WTC11 (cell line): ENCODE results near the gene SIK2. TPM values are rescaled to one million over a fixed set of nuclear protein-coding genes. Genes with fewer than 3 reads are reported as not detected.
A peak's percentile ranks its signal among the peaks of the same experiment; 100 is the strongest.
"Not testable (repeated sequence)": the region's sequence is repeated elsewhere in the genome, so short reads cannot be mapped to it uniquely, and the experiment has no call there.

Experiments
- ATAC-seq: fragments of 200-7000 bp; cut with Tn5 transposase; 2 replicates; pipeline ENCODE4 v1.10.0; 2021; ENCODE audit warnings: mild to moderate bottlenecking, moderate library complexity
- CTCF ChIA-PET: fragments of 300-600 bp; sonication (Branson Sonifier 250); formaldehyde crosslinking; loops from one replicate; lab custom pipeline; 2021; ENCODE audit warnings: antibody characterized with exemption; lab: Charles Lee
- POLR2A ChIA-PET: fragments of 350-600 bp; sonication (Branson Sonifier 250); formaldehyde crosslinking; loops from one replicate; lab custom pipeline; 2021; ENCODE audit warnings: antibody characterized with exemption; lab: Charles Lee
- DNase-seq: peaks from one replicate; pipeline ENCODE4 v3.0.0; 2021; ENCODE audit warnings: low spot score
- H3K27ac Mint-ChIP-seq: 2 replicates; pipeline ENCODE4 v1.8.0; 2021; ENCODE audit warnings: mixed read lengths
- H3K27me3 Mint-ChIP-seq: 2 replicates; pipeline ENCODE4 v1.8.0; 2021; ENCODE audit warnings: low read depth, mild to moderate bottlenecking, moderate library complexity, mixed read lengths
- H3K36me3 Mint-ChIP-seq: 2 replicates; pipeline ENCODE4 v1.8.0; 2021; ENCODE audit warnings: mixed read lengths
- H3K4me1 Mint-ChIP-seq: 2 replicates; pipeline ENCODE4 v1.8.0; 2022; ENCODE audit warnings: mixed read lengths
- H3K4me3 Mint-ChIP-seq: 2 replicates; pipeline ENCODE4 v1.8.0; 2021; ENCODE audit warnings: mild to moderate bottlenecking, moderate library complexity, mixed read lengths
- H3K9me3 Mint-ChIP-seq: 2 replicates; pipeline ENCODE4 v1.8.0; 2021; ENCODE audit warnings: mixed read lengths
- AR ChIP-seq: fragments of 250-450 bp; sonication (Bioruptor Pico); IDR thresholded peaks from 2 replicates; pipeline ENCODE4 v1.9.0; 2021; ENCODE audit warnings: mild to moderate bottlenecking
- CDX4 ChIP-seq: fragments of 250-450 bp; sonication (Bioruptor Pico); IDR thresholded peaks from 2 replicates; pipeline ENCODE4 v1.9.0; 2021; ENCODE audit warnings: moderate library complexity, mild to moderate bottlenecking, inconsistent platforms, borderline replicate concordance
- CREB1 ChIP-seq: sonication (generic); formaldehyde crosslinking; IDR thresholded peaks from 2 replicates; pipeline ENCODE4 v1.8.0; 2023; ENCODE audit warnings: mild to moderate bottlenecking, missing genetic modification reagents
- ELF4 ChIP-seq: sonication (generic); formaldehyde crosslinking; IDR thresholded peaks from 2 replicates; pipeline ENCODE4 v1.8.1; 2022; ENCODE audit warnings: low read depth, mild to moderate bottlenecking, moderate library complexity, missing genetic modification reagents
- ESRRA ChIP-seq: sonication (generic); formaldehyde crosslinking; IDR thresholded peaks from 2 replicates; pipeline ENCODE4 v1.8.1; 2022; ENCODE audit warnings: mild to moderate bottlenecking, missing genetic modification reagents, borderline replicate concordance
- FOXK1 ChIP-seq: sonication (generic); formaldehyde crosslinking; IDR thresholded peaks from 2 replicates; pipeline ENCODE4 v1.8.0; 2022; ENCODE audit warnings: mild to moderate bottlenecking, moderate library complexity, missing genetic modification reagents
- GABPB1 ChIP-seq: sonication (generic); formaldehyde crosslinking; IDR thresholded peaks from 2 replicates; pipeline ENCODE4 v1.8.1; 2023; ENCODE audit warnings: mild to moderate bottlenecking, missing genetic modification reagents
- HMGA2 ChIP-seq: fragments of 250-450 bp; sonication (Bioruptor Pico); IDR thresholded peaks from 2 replicates; pipeline ENCODE4 v1.4.0; 2021; ENCODE audit warnings: mild to moderate bottlenecking, moderate library complexity
- IRF1 ChIP-seq: sonication (generic); formaldehyde crosslinking; IDR thresholded peaks from 2 replicates; pipeline ENCODE4 v1.8.0; 2023; ENCODE audit warnings: missing genetic modification reagents
- IRF2 ChIP-seq: sonication (generic); formaldehyde crosslinking; IDR thresholded peaks from 2 replicates; pipeline ENCODE4 v1.8.0; 2022; ENCODE audit warnings: low read depth, missing genetic modification reagents, borderline replicate concordance
- JUN ChIP-seq: sonication (generic); formaldehyde crosslinking; IDR thresholded peaks from 2 replicates; pipeline ENCODE4 v1.8.0; 2023; ENCODE audit warnings: mild to moderate bottlenecking, missing genetic modification reagents
- NFYB ChIP-seq: sonication (generic); formaldehyde crosslinking; conservative IDR thresholded peaks from 2 replicates; pipeline ENCODE4 v1.8.0; 2022; ENCODE audit warnings: low read depth, missing genetic modification reagents
- RELA ChIP-seq: sonication (generic); formaldehyde crosslinking; IDR thresholded peaks from 2 replicates; pipeline ENCODE4 v1.8.1; 2022; ENCODE audit warnings: missing genetic modification reagents, mild to moderate bottlenecking, borderline replicate concordance
- SP1 ChIP-seq: sonication (generic); formaldehyde crosslinking; conservative IDR thresholded peaks from 2 replicates; pipeline ENCODE4 v1.8.1; 2022; ENCODE audit warnings: missing genetic modification reagents
- ZBTB43 ChIP-seq: sonication (generic); formaldehyde crosslinking; IDR thresholded peaks from 2 replicates; pipeline ENCODE4 v1.8.1; 2023; ENCODE audit warnings: mild to moderate bottlenecking, missing genetic modification reagents
- ZMAT4 ChIP-seq: fragments of 250-450 bp; sonication (Bioruptor Pico); IDR thresholded peaks from 2 replicates; pipeline ENCODE4 v1.9.0; 2021; ENCODE audit warnings: mild to moderate bottlenecking
- ZNF317 ChIP-seq: sonication (generic); formaldehyde crosslinking; IDR thresholded peaks from 2 replicates; pipeline ENCODE4 v1.8.1; 2023; ENCODE audit warnings: low read depth, mild to moderate bottlenecking, moderate library complexity, missing genetic modification reagents, borderline replicate concordance
- ZNF396 ChIP-seq: fragments of 250-450 bp; sonication (Bioruptor Pico); IDR thresholded peaks from 2 replicates; pipeline ENCODE4 v1.8.0; 2021; ENCODE audit warnings: mild to moderate bottlenecking, moderate library complexity, borderline replicate concordance
- ZNF423 ChIP-seq: fragments of 250-450 bp; sonication (Bioruptor Pico); IDR thresholded peaks from 2 replicates; pipeline ENCODE4 v2.1.2; 2022; ENCODE audit warnings: mild to moderate bottlenecking, moderate library complexity
- ZNF512 ChIP-seq: sonication (generic); formaldehyde crosslinking; IDR thresholded peaks from 2 replicates; pipeline ENCODE4 v1.8.1; 2022; ENCODE audit warnings: missing genetic modification reagents, borderline replicate concordance
- total RNA-seq: library from RNA; stranded (reverse); gene quantifications from 3 replicates; pipeline ENCODE4 v1.2.3, GENCODE V29; 2021

SIK2 gene
- total RNA-seq, 1 experiment from 2014 or later: 7.2 TPM

- peak; percentile 93 for TF ChIP-seq HMGA2 (CRISPR knock-in tag)
- ATAC-seq, POLR2A ChIA-PET, H3K9me3 Mint-ChIP-seq, H3K27me3 Mint-ChIP-seq, CTCF ChIA-PET, H3K36me3 Mint-ChIP-seq, H3K4me3 Mint-ChIP-seq, DNase-seq: not testable (repeated sequence)
- Mint-ChIP-seq H3K4me1 (peaks cover 27% of the 10 kb centered on the region), H3K27ac (peak overlapping the region; percentile 19; the same call in 1 of the 2 replicates)
Measured at GRCh38 chr11:111657905-111658304, 55.7 kb downstream of the SIK2 start.

GRCh38 chr11:111658493-111658892 lies 56.2 kb downstream of the SIK2 start:
- H3K36me3 Mint-ChIP-seq, ATAC-seq, H3K4me3 Mint-ChIP-seq, H3K27me3 Mint-ChIP-seq, CTCF ChIA-PET, POLR2A ChIA-PET, H3K27ac Mint-ChIP-seq, DNase-seq, H3K9me3 Mint-ChIP-seq: not testable (repeated sequence)
- peaks cover 33% of the 10 kb centered on the region for H3K4me1 Mint-ChIP-seq

GRCh38 chr11:111659201-111660115 lies 57.2 kb downstream of the SIK2 start:
- peak; percentile 38 for ATAC-seq
- TF ChIP-seq AR (CRISPR knock-in tag) (no peak), IRF2 (CRISPR knock-in tag) (no peak), GABPB1 (no peak), ZMAT4 (CRISPR knock-in tag) (no peak), ZNF396 (CRISPR knock-in tag) (no peak), ESRRA (CRISPR knock-in tag) (no peak), ZNF317 (no peak), JUN (no peak), RELA (no peak), SP1 (CRISPR knock-in tag) (no peak), NFYB (CRISPR knock-in tag) (no peak), ZBTB43 (CRISPR knock-in tag) (no peak), CDX4 (CRISPR knock-in tag) (no peak), CREB1 (CRISPR knock-in tag) (no peak), ZNF423 (CRISPR knock-in tag) (no peak), ZNF512 (CRISPR knock-in tag) (no peak), FOXK1 (CRISPR knock-in tag) (no peak), IRF1 (CRISPR knock-in tag) (no peak), ELF4 (CRISPR knock-in tag) (no peak), HMGA2 (CRISPR knock-in tag) (no peak)
- TF ChIP-seq, all 79 proteins: peak for 0
- H3K36me3 Mint-ChIP-seq: no peaks in the 10 kb centered on the region
- H3K9me3 Mint-ChIP-seq: peaks cover 4% of the 10 kb centered on the region; the same call in 1 of the 2 replicates
- ChIA-PET POLR2A (no interaction called here), CTCF (interaction anchor here (0.6 to 1.3 kb wide), 3 partner anchors 16 to 454 kb away, joined by 3 to 5 read pairs (median 3); no protein-coding TSS in a partner anchor)
- H3K4me3 Mint-ChIP-seq: no peak overlapping the region
- peaks cover 35% of the 10 kb centered on the region for H3K4me1 Mint-ChIP-seq
- no peaks in the 10 kb centered on the region for H3K27me3 Mint-ChIP-seq
- no peak for DNase-seq
- H3K27ac Mint-ChIP-seq: peak overlapping the region; percentile 51
